Panc1 (cell line): ENCODE results near the gene SIRPB2. TPM values are rescaled to one million over a fixed set of nuclear protein-coding genes. Genes with fewer than 3 reads are reported as not detected.

Source experiments
- ATAC-seq: fragments of 200-7000 bp; cut with Tn5 transposase; 2 replicates; pipeline ENCODE4 v1.9.1; 2020; ENCODE audit warnings: mild to moderate bottlenecking, moderate library complexity
- BruUV-seq: library from RNA; stranded (reverse); fragments of 400-500 nt; replicated peaks from 2 replicates; lab custom pipeline; 2021; lab: Mats Ljungman, UMichigan
- CTCF ChIA-PET: fragments of 300-600 bp; sonication (Branson Sonifier 250); formaldehyde crosslinking; loops from one replicate; lab custom pipeline; 2022; ENCODE audit warnings: antibody characterized with exemption; lab: Charles Lee
- POLR2A ChIA-PET: fragments of 300-600 bp; sonication (Branson Sonifier 250); formaldehyde crosslinking; loops from one replicate; lab custom pipeline; 2022; ENCODE audit warnings: antibody characterized with exemption; lab: Charles Lee
- DNase-seq: peaks from one replicate; pipeline ENCODE4 v3.0.0-alpha.2; 2010; ENCODE audit warnings: low read depth, low spot score
- H3K27ac ChIP-seq: 2 replicates; pipeline ENCODE4 v1.5.1; 2011; ENCODE audit warnings: mild to moderate bottlenecking, low read length, inconsistent platforms
- H3K27me3 ChIP-seq: fragments of 200-500 bp; sonication (Bioruptor generic); 2 replicates; pipeline ENCODE4 v1.6.0; 2014; ENCODE audit warnings: low read length, inconsistent platforms; ENCODE audit not compliant: control insufficient read depth, insufficient read depth
- H3K36me3 ChIP-seq: fragments of 200-500 bp; sonication (Bioruptor generic); 2 replicates; pipeline ENCODE4 v1.5.1; 2014; ENCODE audit warnings: inconsistent platforms, mild to moderate bottlenecking, low read length, moderate library complexity; ENCODE audit not compliant: control insufficient read depth, insufficient read depth
- H3K4me1 ChIP-seq: 2 replicates; pipeline ENCODE4 v1.5.1; 2011; ENCODE audit warnings: inconsistent platforms, mild to moderate bottlenecking, low read length, moderate library complexity; ENCODE audit not compliant: control insufficient read depth, insufficient read depth
- H3K4me3 ChIP-seq, 2 experiments: 2 replicates each; pipeline ENCODE4 v1.5.1; 2011 to 2012; ENCODE audit warnings: low read depth in 2 of 2, low read length in 2 of 2, mild to moderate bottlenecking in 2 of 2, inconsistent platforms in 1 of 2, moderate library complexity in 1 of 2
- H3K9me3 ChIP-seq: fragments of 200-500 bp; sonication (Bioruptor generic); 2 replicates; pipeline ENCODE4 v1.5.1; 2014; ENCODE audit warnings: low read depth, mild to moderate bottlenecking, inconsistent platforms, low read length, moderate library complexity; ENCODE audit not compliant: control insufficient read depth, insufficient read depth
- CTCF ChIP-seq: fragments of 450-650 bp; IDR thresholded peaks from 2 replicates; pipeline ENCODE4 v1.5.1; 2017; ENCODE audit warnings: mild to moderate bottlenecking
- POLR2AphosphoS5 ChIP-seq: IDR thresholded peaks from 2 replicates; pipeline ENCODE4 v1.6.1; 2012; ENCODE audit warnings: mild to moderate bottlenecking, low read depth, low read length, moderate library complexity
- SIN3A ChIP-seq: IDR thresholded peaks from 2 replicates; pipeline ENCODE4 v1.6.1; 2012; ENCODE audit warnings: low read depth, mild to moderate bottlenecking, low read length, moderate library complexity, borderline replicate concordance; ENCODE audit not compliant: insufficient read depth
- TCF7L2 ChIP-seq: IDR thresholded peaks from 2 replicates; pipeline ENCODE4 v1.6.1; 2011; ENCODE audit warnings: mild to moderate bottlenecking, low read depth, low read length, inconsistent platforms
- in situ Hi-C: cut with HindIII; loops from 2 replicates; pipeline ENCODE4 v1.10.0; 2016; ENCODE audit warnings: low sequenced_read_pairs, low pct_unique_long_range_greater_than_20kb
- intact Hi-C: fragments of 100-400 bp; cut with micrococcal nuclease; formaldehyde crosslinking; loops from one replicate; pipeline ENCODE4 v1.10.0; 2022; ENCODE audit not compliant: unreplicated experiment
- total RNA-seq: library from RNA; stranded (reverse); gene quantifications from one replicate; pipeline ENCODE4 v1.2.1, GENCODE V29; 2021; ENCODE audit not compliant: unreplicated experiment
- TF ChIP-seq, protein P1 (sequence below), 2 experiments: IDR thresholded peaks; 2 replicates each; pipeline ENCODE4 v1.6.1; 2011 to 2012; ENCODE audit warnings: low read depth in 2 of 2, control low read depth in 1 of 2, low read length in 1 of 2, mild to moderate bottlenecking in 1 of 2, moderate library complexity in 1 of 2; ENCODE audit not compliant: insufficient read depth in 1 of 2

The SIRPB2 gene
- total RNA-seq, 1 experiment from 2014 or later, result not detected

DNA sequence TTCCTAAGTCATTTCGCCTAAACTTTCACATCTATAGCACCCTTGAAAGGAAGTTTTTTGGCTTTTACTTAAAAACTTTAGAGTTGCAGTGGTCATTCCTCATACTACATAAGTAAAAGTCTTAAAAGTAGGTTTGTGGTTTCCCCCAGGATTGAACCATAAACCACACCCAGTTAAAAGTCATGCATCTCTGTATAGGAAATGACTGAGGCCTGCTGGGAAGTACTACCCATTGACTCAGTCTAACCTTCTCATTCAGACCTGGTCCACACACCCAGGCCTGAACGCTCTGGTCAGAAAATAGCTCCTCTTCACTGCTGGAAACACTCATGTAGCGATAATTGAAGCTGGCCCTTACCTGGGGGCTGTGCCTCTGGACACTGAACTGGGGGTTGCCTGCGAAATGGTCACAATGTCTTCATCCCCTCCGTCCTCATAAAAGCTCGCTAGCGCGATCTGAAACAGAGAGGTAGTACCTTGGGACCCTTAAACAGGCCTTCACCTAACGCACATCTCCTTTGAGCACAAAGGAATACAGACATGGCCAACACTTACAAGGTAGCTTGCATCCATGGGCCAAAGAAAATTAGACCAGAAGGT is 27.1 kb downstream of the SIRPB2 start:
- DNase-seq, result no peak
- no peak for ATAC-seq
- POLR2A ChIA-PET, result no interaction called here
- H3K36me3 ChIP-seq, result peaks cover 16% of the 10 kb centered on the region
- H3K27me3 ChIP-seq, result no peaks in the 10 kb centered on the region
- peaks cover 20% of the 10 kb centered on the region for H3K4me1 ChIP-seq
- no peak overlapping the region for H3K4me3 ChIP-seq
- intact Hi-C loops (no loop called here), in situ Hi-C loops (no loop called here)
- TF ChIP-seq TCF7L2, result no peak
- no peak for TF ChIP-seq SIN3A
- no peak for TF ChIP-seq CTCF
- TF ChIP-seq, protein P1, sequence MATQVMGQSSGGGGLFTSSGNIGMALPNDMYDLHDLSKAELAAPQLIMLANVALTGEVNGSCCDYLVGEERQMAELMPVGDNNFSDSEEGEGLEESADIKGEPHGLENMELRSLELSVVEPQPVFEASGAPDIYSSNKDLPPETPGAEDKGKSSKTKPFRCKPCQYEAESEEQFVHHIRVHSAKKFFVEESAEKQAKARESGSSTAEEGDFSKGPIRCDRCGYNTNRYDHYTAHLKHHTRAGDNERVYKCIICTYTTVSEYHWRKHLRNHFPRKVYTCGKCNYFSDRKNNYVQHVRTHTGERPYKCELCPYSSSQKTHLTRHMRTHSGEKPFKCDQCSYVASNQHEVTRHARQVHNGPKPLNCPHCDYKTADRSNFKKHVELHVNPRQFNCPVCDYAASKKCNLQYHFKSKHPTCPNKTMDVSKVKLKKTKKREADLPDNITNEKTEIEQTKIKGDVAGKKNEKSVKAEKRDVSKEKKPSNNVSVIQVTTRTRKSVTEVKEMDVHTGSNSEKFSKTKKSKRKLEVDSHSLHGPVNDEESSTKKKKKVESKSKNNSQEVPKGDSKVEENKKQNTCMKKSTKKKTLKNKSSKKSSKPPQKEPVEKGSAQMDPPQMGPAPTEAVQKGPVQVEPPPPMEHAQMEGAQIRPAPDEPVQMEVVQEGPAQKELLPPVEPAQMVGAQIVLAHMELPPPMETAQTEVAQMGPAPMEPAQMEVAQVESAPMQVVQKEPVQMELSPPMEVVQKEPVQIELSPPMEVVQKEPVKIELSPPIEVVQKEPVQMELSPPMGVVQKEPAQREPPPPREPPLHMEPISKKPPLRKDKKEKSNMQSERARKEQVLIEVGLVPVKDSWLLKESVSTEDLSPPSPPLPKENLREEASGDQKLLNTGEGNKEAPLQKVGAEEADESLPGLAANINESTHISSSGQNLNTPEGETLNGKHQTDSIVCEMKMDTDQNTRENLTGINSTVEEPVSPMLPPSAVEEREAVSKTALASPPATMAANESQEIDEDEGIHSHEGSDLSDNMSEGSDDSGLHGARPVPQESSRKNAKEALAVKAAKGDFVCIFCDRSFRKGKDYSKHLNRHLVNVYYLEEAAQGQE (IDR thresholded peaks at IDR 0.05; ENCODE audit: insufficient read depth in 1 of 2, low read depth in 2 of 2, low read length in 1 of 2), result no peak
- TF ChIP-seq POLR2AphosphoS5, result no peak
- no TSS peak for BruUV-seq
- H3K9me3 ChIP-seq, result no peaks in the 10 kb centered on the region
- 0 out of 2 replicates have a peak overlapping the region, but pooled peaks have one; percentile 2 for H3K27ac ChIP-seq
- CTCF ChIA-PET, result no interaction called here

- Histone ChIP-seq H3K27me3 (no peaks in the 10 kb centered on the region), H3K36me3 (peaks cover 23% of the 10 kb centered on the region), H3K4me1 (peaks cover 20% of the 10 kb centered on the region), H3K27ac (no peak overlapping the region), H3K4me3 (no peak overlapping the region), H3K9me3 (no peaks in the 10 kb centered on the region)
- ATAC-seq (no peak), DNase-seq (no peak)
- no peak for TF ChIP-seq POLR2AphosphoS5
- TF ChIP-seq CTCF, result no peak
- TF ChIP-seq SIN3A, result no peak
- no peak for TF ChIP-seq TCF7L2
- TF ChIP-seq, protein P1 (IDR thresholded peaks at IDR 0.05; ENCODE audit: insufficient read depth in 1 of 2, low read depth in 2 of 2, low read length in 1 of 2), result no peak
- CTCF ChIA-PET, result no interaction called here
- POLR2A ChIA-PET, result interaction anchor here (0.7 kb wide), 1 partner anchor 48 kb away, joined by 3 read pairs; no protein-coding TSS in a partner anchor
- intact Hi-C loops, result no loop called here
- no TSS peak for BruUV-seq
- in situ Hi-C loops, result no loop called here
Measured at GRCh38 chr20:1462834-1463233, 28.4 kb downstream of the SIRPB2 start.
